Tibial nerve (tissue), 4 donors: Measurements from ENCODE around the gene NRXN2. TPM values are rescaled to one million over a fixed set of nuclear protein-coding genes. Genes with fewer than 3 reads are reported as not detected.

Experiments used
- DNase-seq, 2 donors: peaks; one replicate each; pipeline ENCODE4 v3.0.0-alpha.2; 2019; ENCODE audit warnings: low spot score in 2 of 2
- H3K27ac ChIP-seq, 4 donors: fragments of 200-600 bp; sonication (generic) in 3 of 4; one replicate each; pipeline ENCODE4 v1.5.1; 2017 to 2019; ENCODE audit warnings: mild to moderate bottlenecking in 1 of 4
- H3K27me3 ChIP-seq, 2 donors: fragments of 200-600 bp; sonication (generic) in 1 of 2; one replicate each; pipeline versions ENCODE4 v1.5.1 to v1.6.0; 2017 to 2019
- H3K36me3 ChIP-seq, 3 donors: fragments of 200-600 bp; sonication (generic); one replicate each; pipeline ENCODE4 v1.5.1; 2018 to 2019
- H3K4me1 ChIP-seq, 4 donors: fragments of 200-600 bp; sonication (generic) in 3 of 4; one replicate each; pipeline ENCODE4 v1.5.1; 2017 to 2019
- H3K4me3 ChIP-seq, 4 donors: fragments of 200-600 bp; sonication (generic) in 3 of 4; one replicate each; pipeline ENCODE4 v1.5.1; 2017 to 2019; ENCODE audit warnings: mild to moderate bottlenecking in 1 of 4, moderate library complexity in 1 of 4
- H3K9me3 ChIP-seq, 4 donors: fragments of 200-600 bp; sonication (generic) in 3 of 4; one replicate each; pipeline ENCODE4 v1.5.1; 2017 to 2019
- CTCF ChIP-seq, 5 experiments: fragments of 200-600 bp in 3 of 5; fragments of 450-650 bp in 2 of 5; sonication (generic) in 3 of 5; IDR thresholded peaks; one replicate each; pipeline ENCODE4 v1.5.1; 2016 to 2019; ENCODE audit warnings: antibody characterized with exemption in 5 of 5, mild to moderate bottlenecking in 3 of 5, moderate library complexity in 2 of 5
- EP300 ChIP-seq, 2 donors: sonication (generic); formaldehyde crosslinking; IDR thresholded peaks; one replicate each; pipeline ENCODE4 v1.6.1; 2017; ENCODE audit warnings: antibody characterized with exemption in 2 of 2, mild to moderate bottlenecking in 1 of 2
- POLR2A ChIP-seq, 2 donors: fragments of 450-650 bp; IDR thresholded peaks; one replicate each; pipeline ENCODE4 v1.6.1; 2017; ENCODE audit warnings: antibody characterized with exemption in 2 of 2, mild to moderate bottlenecking in 2 of 2, moderate library complexity in 2 of 2
- WGBS, 2 donors: methylation state at CpG; one replicate each; pipeline ENCODE4 v1.1.5; 2018; 5-methylcytosine and 5-hydroxymethylcytosine counted together
- total RNA-seq, 4 donors: library from RNA; depleted of rRNA; stranded (reverse); fragments of >200 nt; gene quantifications; one replicate each; pipeline ENCODE4 v1.1.0, GENCODE V29; 2016

Gene NRXN2
- total RNA-seq, 4 donors from 2014 or later, result 1.7 to 25.5 (median 8.7) TPM

- TF ChIP-seq POLR2A (IDR thresholded peaks at IDR 0.05), result no peak
- no peak for TF ChIP-seq EP300 (IDR thresholded peaks at IDR 0.05)
- no peak for TF ChIP-seq CTCF (IDR thresholded peaks at IDR 0.05)
- DNase-seq, result no peak
- WGBS, 2 donors, result 67 to 74% methylated on average over 21 to 22 of the region's 22 CpGs
- Histone ChIP-seq H3K9me3 (no peaks in the 10 kb centered on the region), H3K4me1 (peaks cover 0 to 9% (median 5%) of the 10 kb centered on the region in 4 donors), H3K4me3 (no peak overlapping the region), H3K27me3 (no peaks in the 10 kb centered on the region), H3K36me3 (no peaks in the 10 kb centered on the region), H3K27ac (no peak overlapping the region)
Measured at GRCh38 chr11:64571410-64572091, 151.4 kb downstream of the NRXN2 start.

DNA sequence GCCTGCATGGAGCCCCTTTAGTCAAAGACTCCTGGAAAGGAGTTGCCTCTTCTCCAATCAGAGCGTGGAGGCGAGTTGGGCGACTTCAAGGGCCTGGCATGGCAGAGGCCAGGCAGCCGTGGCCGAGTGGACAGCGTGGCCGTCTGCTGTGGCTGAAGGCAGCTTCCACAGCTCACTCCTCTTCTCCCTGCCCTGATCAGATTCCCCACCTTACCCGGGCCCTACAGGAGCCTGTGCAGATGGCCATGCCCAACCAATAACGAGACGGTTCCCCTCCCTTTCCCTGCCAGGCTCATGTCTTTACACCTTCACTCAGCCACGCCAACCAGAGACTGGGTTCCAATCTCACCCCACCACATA is 152.0 kb downstream of the NRXN2 start:
- TF ChIP-seq POLR2A (IDR thresholded peaks at IDR 0.05) (no peak), EP300 (IDR thresholded peaks at IDR 0.05) (no peak), CTCF (IDR thresholded peaks at IDR 0.05) (no peak)
- no peak for DNase-seq

GRCh38 chr11:64570341-64570740 is 152.7 kb downstream of the NRXN2 start:
- 87 to 89% methylated on average over 3 of the region's 3 CpGs for WGBS, 2 donors
- Histone ChIP-seq H3K4me1 (peaks cover 0 to 14% (median 7%) of the 10 kb centered on the region in 4 donors), H3K4me3 (no peak overlapping the region), H3K36me3 (no peaks in the 10 kb centered on the region), H3K27me3 (no peaks in the 10 kb centered on the region), H3K9me3 (no peaks in the 10 kb centered on the region), H3K27ac (no peak overlapping the region)
- no peak for TF ChIP-seq CTCF (IDR thresholded peaks at IDR 0.05)
- no peak for TF ChIP-seq POLR2A (IDR thresholded peaks at IDR 0.05)
- TF ChIP-seq EP300 (IDR thresholded peaks at IDR 0.05), result no peak
- no peak for DNase-seq

More for the DNA sequence above, 152.0 kb downstream of the NRXN2 start:
- Histone ChIP-seq H3K27ac (no peak overlapping the region), H3K4me3 (no peak overlapping the region), H3K36me3 (no peaks in the 10 kb centered on the region), H3K27me3 (no peaks in the 10 kb centered on the region), H3K4me1 (peaks cover 0 to 14% (median 7%) of the 10 kb centered on the region in 4 donors), H3K9me3 (no peaks in the 10 kb centered on the region)
- WGBS, 2 donors, result 88 to 94% methylated on average over 11 of the region's 11 CpGs

GRCh38 chr11:64569300-64569970 is 153.6 kb downstream of the NRXN2 start:
- Histone ChIP-seq H3K9me3 (no peaks in the 10 kb centered on the region), H3K4me1 (peaks cover 0 to 14% (median 7%) of the 10 kb centered on the region in 4 donors), H3K4me3 (no peak overlapping the region), H3K27me3 (no peaks in the 10 kb centered on the region), H3K36me3 (no peaks in the 10 kb centered on the region), H3K27ac (no peak overlapping the region)
- no peak for DNase-seq
- 88 to 90% methylated on average over 8 of the region's 8 CpGs for WGBS, 2 donors
- TF ChIP-seq CTCF (IDR thresholded peaks at IDR 0.05) (no peak), EP300 (IDR thresholded peaks at IDR 0.05) (no peak), POLR2A (IDR thresholded peaks at IDR 0.05) (no peak)

DNA sequence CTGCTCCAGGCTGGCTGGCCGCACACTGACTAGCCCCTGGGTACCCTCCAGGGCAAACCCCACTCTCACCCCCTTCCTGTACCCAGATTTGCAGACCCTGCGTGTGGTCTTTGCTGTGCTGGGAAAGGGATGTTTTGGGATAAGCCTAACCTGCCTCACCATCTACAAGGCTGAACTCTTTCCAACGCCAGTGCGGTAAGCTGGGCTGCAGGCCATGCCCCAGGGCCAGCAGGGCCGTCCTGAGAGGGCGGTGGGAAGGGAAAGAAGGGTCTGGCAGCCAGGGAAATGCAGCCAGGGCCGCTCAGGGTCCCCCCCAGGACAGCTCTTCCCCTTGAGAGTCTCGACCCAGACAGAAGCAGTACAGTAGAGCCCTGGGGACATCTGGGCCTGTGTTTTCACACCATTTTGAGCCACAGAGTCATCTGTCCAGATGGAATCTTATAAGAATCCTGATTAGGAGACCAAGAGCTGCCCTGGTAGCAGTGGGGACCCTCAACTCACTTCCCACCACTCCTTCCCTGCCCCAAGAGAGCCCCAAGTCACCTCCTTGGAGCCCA is 154.3 kb downstream of the NRXN2 start:
- TF ChIP-seq POLR2A (IDR thresholded peaks at IDR 0.05) (no peak), EP300 (IDR thresholded peaks at IDR 0.05) (no peak), CTCF (IDR thresholded peaks at IDR 0.05) (no peak)
- DNase-seq, result no peak

More for the DNA sequence above, 154.3 kb downstream of the NRXN2 start:
- Histone ChIP-seq H3K4me3 (no peak overlapping the region), H3K36me3 (no peaks in the 10 kb centered on the region), H3K4me1 (peaks cover 0 to 14% (median 7%) of the 10 kb centered on the region in 4 donors), H3K27ac (no peak overlapping the region), H3K27me3 (no peaks in the 10 kb centered on the region), H3K9me3 (no peaks in the 10 kb centered on the region)
- WGBS, 2 donors, result 76 to 90% methylated on average over 6 to 7 of the region's 8 CpGs
